Upper lobe of left lung (tissue), 4 donors: ENCODE results near the gene OTULIN.

ENCODE experiments used
- CTCF ChIP-seq, 6 experiments: fragments of 450-650 bp in 4 of 6; fragments of 200-600 bp in 2 of 6; sonication (generic) in 2 of 6; IDR thresholded peaks; one replicate each; pipeline ENCODE4 v1.5.1; 2016 to 2019; ENCODE audit warnings: antibody characterized with exemption in 6 of 6
- EP300 ChIP-seq, 4 donors: sonication (generic); formaldehyde crosslinking; IDR thresholded peaks; one replicate each; pipeline ENCODE4 v1.5.1; 2017; ENCODE audit warnings: antibody characterized with exemption in 4 of 4, control low read depth in 2 of 4
- POLR2AphosphoS5 ChIP-seq, 2 donors: sonication (generic); formaldehyde crosslinking; IDR thresholded peaks; one replicate each; pipeline ENCODE4 v1.5.1; 2017; ENCODE audit warnings: antibody characterized with exemption in 2 of 2

GRCh38 chr5:14676320-14676719 is 11.8 kb downstream of the OTULIN start:
- TF ChIP-seq POLR2AphosphoS5 (IDR thresholded peaks at IDR 0.05) (no peak), CTCF (IDR thresholded peaks at IDR 0.05) (no peak), EP300 (IDR thresholded peaks at IDR 0.05) (no peak)
